GM23248 (cell line): ENCODE data around the gene C2CD4C. TPM values are rescaled to one million over a fixed set of nuclear protein-coding genes. Genes with fewer than 3 reads are reported as not detected.

ENCODE experiments used
- DNase-seq: peaks from one replicate; pipeline ENCODE4 v3.0.0-alpha.2; 2015
- H2AFZ ChIP-seq: fragments of 200-600 bp; sonication (generic); 2 replicates; pipeline ENCODE4 v1.6.1; 2016; ENCODE audit warnings: antibody characterized with exemption
- H3F3A ChIP-seq: fragments of 200-600 bp; sonication (generic); 2 replicates; pipeline ENCODE4 v1.6.1; 2016; ENCODE audit warnings: mild to moderate bottlenecking, antibody characterized with exemption, mixed run types; ENCODE audit not compliant: insufficient read depth
- H3K27ac ChIP-seq: fragments of 200-600 bp; sonication (generic); 2 replicates; pipeline ENCODE4 v1.5.1; 2016; ENCODE audit warnings: mild to moderate bottlenecking
- H3K27me3 ChIP-seq: fragments of 200-600 bp; sonication (generic); replicated peaks from 2 replicates; pipeline ENCODE4 v1.6.1; 2016; ENCODE audit warnings: mild to moderate bottlenecking; ENCODE audit not compliant: insufficient read depth
- H3K36me3 ChIP-seq: fragments of 200-600 bp; sonication (generic); 2 replicates; pipeline ENCODE4 v1.6.1; 2016; ENCODE audit warnings: low read depth, mild to moderate bottlenecking
- H3K4me1 ChIP-seq: fragments of 200-600 bp; sonication (generic); 2 replicates; pipeline ENCODE4 v1.6.1; 2016; ENCODE audit warnings: mild to moderate bottlenecking; ENCODE audit not compliant: insufficient read depth
- H3K4me2 ChIP-seq: fragments of 200-600 bp; sonication (generic); one replicate; pipeline ENCODE4 v1.6.1; 2016; ENCODE audit warnings: mild to moderate bottlenecking; ENCODE audit not compliant: unreplicated experiment
- H3K4me3 ChIP-seq: fragments of 200-600 bp; sonication (generic); 2 replicates; pipeline ENCODE4 v1.5.1; 2016; ENCODE audit warnings: mild to moderate bottlenecking
- H3K79me2 ChIP-seq: fragments of 200-600 bp; sonication (generic); 2 replicates; pipeline ENCODE4 v1.6.1; 2016; ENCODE audit warnings: mild to moderate bottlenecking; ENCODE audit not compliant: insufficient read depth
- H3K9ac ChIP-seq: fragments of 200-600 bp; sonication (generic); 2 replicates; pipeline ENCODE4 v1.6.1; 2016; ENCODE audit warnings: mild to moderate bottlenecking
- H3K9me2 ChIP-seq: fragments of 200-600 bp; sonication (generic); 2 replicates; pipeline ENCODE4 v1.6.1; 2016; ENCODE audit warnings: mixed run types, mild to moderate bottlenecking, moderate library complexity; ENCODE audit not compliant: insufficient read depth
- H3K9me3 ChIP-seq: fragments of 200-600 bp; sonication (generic); one replicate; pipeline ENCODE4 v1.6.1; 2017; ENCODE audit warnings: low read depth
- H4K20me1 ChIP-seq: fragments of 200-600 bp; sonication (generic); 2 replicates; pipeline ENCODE4 v1.6.0; 2016; ENCODE audit not compliant: insufficient read depth
- EZH2 ChIP-seq: fragments of 200-600 bp; sonication (generic); IDR thresholded peaks from 2 replicates; pipeline ENCODE4 v1.6.1; 2018; ENCODE audit warnings: antibody characterized with exemption, mild to moderate bottlenecking; ENCODE audit not compliant: insufficient read depth, poor library complexity, severe bottlenecking
- EZH2phosphoT487 ChIP-seq: fragments of 200-600 bp; sonication (generic); IDR thresholded peaks from 2 replicates; pipeline ENCODE4 v1.6.1; 2018; ENCODE audit warnings: antibody characterized with exemption, moderate library complexity, mild to moderate bottlenecking, low read depth; ENCODE audit not compliant: insufficient read depth
- WGBS, 2 experiments: methylation state at CpG; one replicate each; pipeline ENCODE4 v1.1.6; 2015 to 2017; ENCODE audit warnings: low lambda C conversion rate in 2 of 2, low coverage in 1 of 2; ENCODE audit errors: missing lambda C conversion rate in 2 of 2; 5-methylcytosine and 5-hydroxymethylcytosine counted together
- in situ Hi-C: fragments of 300-500 bp; cut with MboI; formaldehyde crosslinking; loops from 2 replicates; pipeline ENCODE4 v1.15.0; 2020
- polyA plus RNA-seq: library from polyadenylated mRNA; unstranded; fragments of >200 nt; fragmentation: Nextera tagmentation; extraction: Ambion mirVana; gene quantifications from 2 replicates; pipeline ENCODE4 v1.2.1, GENCODE V29; 2016
- total RNA-seq: library from RNA; depleted of rRNA; stranded (reverse); fragments of >200 nt; shearing (Covaris generic); gene quantifications from 2 replicates; pipeline ENCODE4 v1.2.3, GENCODE V29; 2014

C2CD4C gene
- total and polyA plus RNA-seq, 2 experiments from 2014 or later = 0.05 to 0.32 TPM

GRCh38 chr19:401866-402511, 7.0 kb downstream of the C2CD4C start:
- no peak overlapping the region for H3K4me2 ChIP-seq
- H3K4me1 ChIP-seq = no peaks in the 10 kb centered on the region
- H3K9ac ChIP-seq = no peak overlapping the region
- TF ChIP-seq EZH2phosphoT487 (no peak), EZH2 (no peak)
- H3K79me2 ChIP-seq = no peaks in the 10 kb centered on the region
- no peak overlapping the region for H2AFZ ChIP-seq
- H4K20me1 ChIP-seq = no peaks in the 10 kb centered on the region
- in situ Hi-C loops = no loop called here
- DNase-seq = peak; percentile 24
- H3K9me3 ChIP-seq = no peaks in the 10 kb centered on the region
- WGBS, 2 experiments = 13 to 16% methylated on average over 35 to 38 of the region's 38 CpGs
- no peak overlapping the region for H3K27ac ChIP-seq
- H3F3A ChIP-seq = no peaks in the 10 kb centered on the region
- peaks cover 5% of the 10 kb centered on the region; the same call in 1 of the 2 replicates for H3K27me3 ChIP-seq
- H3K4me3 ChIP-seq = no peak overlapping the region
- no peaks in the 10 kb centered on the region for H3K36me3 ChIP-seq
- no peaks in the 10 kb centered on the region for H3K9me2 ChIP-seq

- 77 to 84% methylated on average over 39 to 43 of the region's 43 CpGs for WGBS, 2 experiments
- H2AFZ ChIP-seq = no peak overlapping the region
Measured at GRCh38 chr19:400976-401865, 7.7 kb downstream of the C2CD4C start.

GRCh38 chr19:399370-399769, 9.6 kb downstream of the C2CD4C start:
- Histone ChIP-seq H3K4me2 (no peak overlapping the region), H3K27me3 (no peaks in the 10 kb centered on the region), H3K36me3 (no peaks in the 10 kb centered on the region), H3K27ac (no peak overlapping the region), H2AFZ (no peak overlapping the region), H3K9me3 (no peaks in the 10 kb centered on the region), H4K20me1 (no peaks in the 10 kb centered on the region), H3K9me2 (no peaks in the 10 kb centered on the region), H3K9ac (no peak overlapping the region), H3F3A (peaks cover 13% of the 10 kb centered on the region), H3K4me1 (no peaks in the 10 kb centered on the region), H3K79me2 (no peaks in the 10 kb centered on the region), H3K4me3 (no peak overlapping the region)
- TF ChIP-seq EZH2 = no peak
- no peak for DNase-seq
- WGBS, 2 experiments = 49 to 57% methylated on average over 5 to 9 of the region's 9 CpGs
- in situ Hi-C loops = no loop called here

More at GRCh38 chr19:400976-401865, 7.7 kb downstream of the C2CD4C start:
- Histone ChIP-seq H4K20me1 (no peaks in the 10 kb centered on the region), H3K79me2 (no peaks in the 10 kb centered on the region), H3K9ac (no peak overlapping the region), H3F3A (no peaks in the 10 kb centered on the region), H3K4me2 (no peak overlapping the region), H3K27ac (no peak overlapping the region), H3K36me3 (no peaks in the 10 kb centered on the region), H3K9me2 (no peaks in the 10 kb centered on the region), H3K27me3 (no peaks in the 10 kb centered on the region; the same call in 1 of the 2 replicates), H3K9me3 (no peaks in the 10 kb centered on the region), H3K4me1 (no peaks in the 10 kb centered on the region), H3K4me3 (no peak overlapping the region)
- TF ChIP-seq EZH2phosphoT487 (no peak), EZH2 (no peak)
- in situ Hi-C loops = no loop called here
- DNase-seq = no peak

GRCh38 chr19:398719-399118, 10.2 kb downstream of the C2CD4C start:
- H3K4me2 ChIP-seq = no peak overlapping the region
- in situ Hi-C loops = no loop called here

More at GRCh38 chr19:398719-399118, 10.2 kb downstream of the C2CD4C start:
- Histone ChIP-seq H3K4me1 (no peaks in the 10 kb centered on the region), H3K9me2 (no peaks in the 10 kb centered on the region), H3K79me2 (no peaks in the 10 kb centered on the region), H3K27me3 (no peaks in the 10 kb centered on the region), H3K9ac (no peak overlapping the region), H3F3A (peaks cover 20% of the 10 kb centered on the region), H4K20me1 (no peaks in the 10 kb centered on the region), H3K36me3 (no peaks in the 10 kb centered on the region), H3K27ac (no peak overlapping the region), H2AFZ (no peak overlapping the region), H3K4me3 (no peak overlapping the region), H3K9me3 (no peaks in the 10 kb centered on the region)
- DNase-seq = no peak
- WGBS, 2 experiments = 70 to 74% methylated on average over 17 of the region's 17 CpGs
- no peak for TF ChIP-seq EZH2
- no peak for TF ChIP-seq EZH2phosphoT487
